Measurements from ENCODE around the gene ECE1. TPM values are rescaled to one million over a fixed set of nuclear protein-coding genes. Genes with fewer than 3 reads are reported as not detected.
A peak's percentile ranks its signal among the peaks of the same experiment; 100 is the strongest.

ECE1 gene
- total and polyA plus RNA-seq, 2 of the 13 experiments (the other 11 are each of a cell fraction or from before 2014, with no cell fraction given) = 13.5 to 21.2 TPM

DNA sequence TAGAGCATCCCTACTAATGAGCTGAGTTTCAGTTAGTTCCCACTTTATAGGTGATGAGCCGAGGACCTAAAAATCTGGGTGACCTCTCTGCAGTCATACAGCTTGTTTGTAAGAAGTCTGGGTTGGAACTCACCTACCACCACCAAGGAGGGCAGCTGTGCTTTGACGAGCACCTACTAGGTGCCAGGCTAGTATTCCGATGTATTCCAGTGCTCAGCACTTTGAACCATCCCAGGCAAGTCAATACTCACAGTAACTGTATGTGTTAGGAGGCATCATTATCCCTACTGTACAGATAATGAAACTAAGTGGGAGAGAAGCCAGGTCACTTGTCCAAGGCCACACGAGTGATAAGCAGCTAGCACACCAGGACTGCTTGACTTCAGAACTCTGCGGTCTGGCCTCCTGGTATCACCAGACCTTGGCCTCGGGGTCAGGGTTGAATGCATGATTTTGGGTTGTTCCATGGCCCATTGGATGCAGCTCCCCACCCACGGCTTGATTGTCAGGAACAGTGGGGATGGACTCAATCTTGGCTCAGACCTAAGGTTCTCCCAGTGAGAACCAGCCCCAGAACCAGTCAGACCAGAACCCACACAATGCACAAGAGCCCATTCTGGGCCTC, 20.7 kb downstream of the ECE1 start (continued):
- TF ChIP-seq DZIP1 (CRISPR knock-in tag; IDR thresholded peaks at IDR 0.05) (no peak), RFX3 (CRISPR knock-in tag; IDR thresholded peaks at IDR 0.05) (no peak), NFATC3 (CRISPR knock-in tag; IDR thresholded peaks at IDR 0.05) (no peak), ZNF251 (CRISPR knock-in tag; IDR thresholded peaks at IDR 0.05) (no peak), CEBPB (IDR thresholded peaks at IDR 0.05; ENCODE audit: borderline replicate concordance, low read depth, low read length) (no peak), ZFP82 (CRISPR knock-in tag; IDR thresholded peaks at IDR 0.05; ENCODE audit: borderline replicate concordance) (no peak), ZNF749 (CRISPR knock-in tag; IDR thresholded peaks at IDR 0.05; ENCODE audit: borderline replicate concordance) (peak; percentile 37; the same call in 1 of the 2 replicates), ZNF234 (CRISPR knock-in tag; conservative IDR thresholded peaks at IDR 0.05) (no peak), ZFAT (CRISPR knock-in tag; conservative IDR thresholded peaks at IDR 0.05) (no peak), NR3C1 (CRISPR knock-in tag; IDR thresholded peaks at IDR 0.05) (no peak), ZNF768 (CRISPR knock-in tag; IDR thresholded peaks at IDR 0.05) (no peak)
- TF ChIP-seq, protein P1, sequence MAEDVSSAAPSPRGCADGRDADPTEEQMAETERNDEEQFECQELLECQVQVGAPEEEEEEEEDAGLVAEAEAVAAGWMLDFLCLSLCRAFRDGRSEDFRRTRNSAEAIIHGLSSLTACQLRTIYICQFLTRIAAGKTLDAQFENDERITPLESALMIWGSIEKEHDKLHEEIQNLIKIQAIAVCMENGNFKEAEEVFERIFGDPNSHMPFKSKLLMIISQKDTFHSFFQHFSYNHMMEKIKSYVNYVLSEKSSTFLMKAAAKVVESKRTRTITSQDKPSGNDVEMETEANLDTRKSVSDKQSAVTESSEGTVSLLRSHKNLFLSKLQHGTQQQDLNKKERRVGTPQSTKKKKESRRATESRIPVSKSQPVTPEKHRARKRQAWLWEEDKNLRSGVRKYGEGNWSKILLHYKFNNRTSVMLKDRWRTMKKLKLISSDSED (CRISPR knock-in tag; IDR thresholded peaks at IDR 0.05) = no peak
- TF ChIP-seq, protein P2, sequence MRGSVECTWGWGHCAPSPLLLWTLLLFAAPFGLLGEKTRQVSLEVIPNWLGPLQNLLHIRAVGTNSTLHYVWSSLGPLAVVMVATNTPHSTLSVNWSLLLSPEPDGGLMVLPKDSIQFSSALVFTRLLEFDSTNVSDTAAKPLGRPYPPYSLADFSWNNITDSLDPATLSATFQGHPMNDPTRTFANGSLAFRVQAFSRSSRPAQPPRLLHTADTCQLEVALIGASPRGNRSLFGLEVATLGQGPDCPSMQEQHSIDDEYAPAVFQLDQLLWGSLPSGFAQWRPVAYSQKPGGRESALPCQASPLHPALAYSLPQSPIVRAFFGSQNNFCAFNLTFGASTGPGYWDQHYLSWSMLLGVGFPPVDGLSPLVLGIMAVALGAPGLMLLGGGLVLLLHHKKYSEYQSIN (CRISPR knock-in tag; IDR thresholded peaks at IDR 0.05; ENCODE audit: borderline replicate concordance) = no peak
- TF ChIP-seq, protein P3, sequence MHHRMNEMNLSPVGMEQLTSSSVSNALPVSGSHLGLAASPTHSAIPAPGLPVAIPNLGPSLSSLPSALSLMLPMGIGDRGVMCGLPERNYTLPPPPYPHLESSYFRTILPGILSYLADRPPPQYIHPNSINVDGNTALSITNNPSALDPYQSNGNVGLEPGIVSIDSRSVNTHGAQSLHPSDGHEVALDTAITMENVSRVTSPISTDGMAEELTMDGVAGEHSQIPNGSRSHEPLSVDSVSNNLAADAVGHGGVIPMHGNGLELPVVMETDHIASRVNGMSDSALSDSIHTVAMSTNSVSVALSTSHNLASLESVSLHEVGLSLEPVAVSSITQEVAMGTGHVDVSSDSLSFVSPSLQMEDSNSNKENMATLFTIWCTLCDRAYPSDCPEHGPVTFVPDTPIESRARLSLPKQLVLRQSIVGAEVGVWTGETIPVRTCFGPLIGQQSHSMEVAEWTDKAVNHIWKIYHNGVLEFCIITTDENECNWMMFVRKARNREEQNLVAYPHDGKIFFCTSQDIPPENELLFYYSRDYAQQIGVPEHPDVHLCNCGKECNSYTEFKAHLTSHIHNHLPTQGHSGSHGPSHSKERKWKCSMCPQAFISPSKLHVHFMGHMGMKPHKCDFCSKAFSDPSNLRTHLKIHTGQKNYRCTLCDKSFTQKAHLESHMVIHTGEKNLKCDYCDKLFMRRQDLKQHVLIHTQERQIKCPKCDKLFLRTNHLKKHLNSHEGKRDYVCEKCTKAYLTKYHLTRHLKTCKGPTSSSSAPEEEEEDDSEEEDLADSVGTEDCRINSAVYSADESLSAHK (CRISPR knock-in tag; IDR thresholded peaks at IDR 0.05; ENCODE audit: borderline replicate concordance) = no peak
- TF ChIP-seq, protein P4, sequence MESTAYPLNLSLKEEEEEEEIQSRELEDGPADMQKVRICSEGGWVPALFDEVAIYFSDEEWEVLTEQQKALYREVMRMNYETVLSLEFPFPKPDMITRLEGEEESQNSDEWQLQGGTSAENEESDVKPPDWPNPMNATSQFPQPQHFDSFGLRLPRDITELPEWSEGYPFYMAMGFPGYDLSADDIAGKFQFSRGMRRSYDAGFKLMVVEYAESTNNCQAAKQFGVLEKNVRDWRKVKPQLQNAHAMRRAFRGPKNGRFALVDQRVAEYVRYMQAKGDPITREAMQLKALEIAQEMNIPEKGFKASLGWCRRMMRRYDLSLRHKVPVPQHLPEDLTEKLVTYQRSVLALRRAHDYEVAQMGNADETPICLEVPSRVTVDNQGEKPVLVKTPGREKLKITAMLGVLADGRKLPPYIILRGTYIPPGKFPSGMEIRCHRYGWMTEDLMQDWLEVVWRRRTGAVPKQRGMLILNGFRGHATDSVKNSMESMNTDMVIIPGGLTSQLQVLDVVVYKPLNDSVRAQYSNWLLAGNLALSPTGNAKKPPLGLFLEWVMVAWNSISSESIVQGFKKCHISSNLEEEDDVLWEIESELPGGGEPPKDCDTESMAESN (CRISPR knock-in tag; conservative IDR thresholded peaks at IDR 0.05) = peak; percentile 87; the same call in 1 of the 2 replicates

Data from HepG2 (cell line).